Parathyroid adenoma (tissue), 2 donors: ENCODE data around the gene VPS35L.
A peak's percentile ranks its signal among the peaks of the same experiment; 100 is the strongest.

Source experiments
- H2AFZ ChIP-seq: fragments of 300-600 bp; sonication (generic); one replicate; pipeline ENCODE4 v1.7.0; 2017; ENCODE audit warnings: antibody characterized with exemption, mild to moderate bottlenecking
- H3K27ac ChIP-seq: fragments of 300-600 bp; sonication (generic); one replicate; pipeline ENCODE4 v1.7.0; 2017
- H3K27me3 ChIP-seq: fragments of 300-600 bp; sonication (generic); one replicate; pipeline ENCODE4 v1.7.0; 2017; ENCODE audit warnings: low read length; ENCODE audit not compliant: control insufficient read depth, insufficient read depth
- H3K36me3 ChIP-seq: fragments of 300-600 bp; sonication (generic); one replicate; pipeline ENCODE4 v1.7.0; 2017; ENCODE audit warnings: low read length; ENCODE audit not compliant: control insufficient read depth, insufficient read depth
- H3K4me1 ChIP-seq: fragments of 300-600 bp; sonication (generic); one replicate; pipeline ENCODE4 v1.7.0; 2017; ENCODE audit warnings: control low read depth
- H3K4me2 ChIP-seq: fragments of 300-600 bp; sonication (generic); one replicate; pipeline ENCODE4 v1.7.0; 2017; ENCODE audit warnings: low read length
- H3K4me3 ChIP-seq: fragments of 300-600 bp; sonication (generic); one replicate; pipeline ENCODE4 v1.7.0; 2017; ENCODE audit warnings: low read depth, low read length
- H3K79me2 ChIP-seq: fragments of 300-600 bp; sonication (generic); one replicate; pipeline ENCODE4 v1.7.0; 2017; ENCODE audit warnings: control low read depth
- H3K9ac ChIP-seq: fragments of 300-600 bp; sonication (generic); one replicate; pipeline ENCODE4 v1.7.0; 2017; ENCODE audit warnings: mild to moderate bottlenecking
- H3K9me3 ChIP-seq: fragments of 300-600 bp; sonication (generic); one replicate; pipeline ENCODE4 v1.7.0; 2017; ENCODE audit warnings: low read length; ENCODE audit not compliant: control insufficient read depth
- CTCF ChIP-seq: fragments of 300-600 bp; sonication (generic); IDR thresholded peaks from one replicate; pipeline ENCODE4 v1.7.0; 2017; ENCODE audit warnings: antibody characterized with exemption, mild to moderate bottlenecking
- donor health status: primary hyperparathyroidism.

The VPS35L gene

GRCh38 chr16:19688396-19689024 is 133.0 kb downstream of the VPS35L start:
- Histone ChIP-seq H3K27me3 (no peaks in the 10 kb centered on the region), H3K79me2 (peaks cover 4% of the 10 kb centered on the region), H2AFZ (no peak overlapping the region), H3K4me2 (no peak overlapping the region), H3K4me1 (peaks cover 37% of the 10 kb centered on the region), H3K36me3 (no peaks in the 10 kb centered on the region), H3K9me3 (no peaks in the 10 kb centered on the region), H3K9ac (no peak overlapping the region), H3K27ac (peak overlapping the region; percentile 15), H3K4me3 (no peak overlapping the region)
- TF ChIP-seq CTCF: no peak

- H3K9ac ChIP-seq: no peak overlapping the region
- H2AFZ ChIP-seq: no peak overlapping the region
- H3K4me2 ChIP-seq: no peak overlapping the region
- peaks cover 4% of the 10 kb centered on the region for H3K79me2 ChIP-seq
- H3K36me3 ChIP-seq: no peaks in the 10 kb centered on the region
- no peak overlapping the region for H3K4me3 ChIP-seq
- no peak for TF ChIP-seq CTCF
- peaks cover 37% of the 10 kb centered on the region for H3K4me1 ChIP-seq
- H3K9me3 ChIP-seq: no peaks in the 10 kb centered on the region
- no peaks in the 10 kb centered on the region for H3K27me3 ChIP-seq
- no peak overlapping the region for H3K27ac ChIP-seq
These were observed 133.8 kb downstream of the VPS35L start for GRCh38 chr16:19689342-19689741.

- H3K9me3 ChIP-seq: no peaks in the 10 kb centered on the region
- no peak overlapping the region for H2AFZ ChIP-seq
- H3K27me3 ChIP-seq: no peaks in the 10 kb centered on the region
- peaks cover 4% of the 10 kb centered on the region for H3K79me2 ChIP-seq
- H3K9ac ChIP-seq: no peak overlapping the region
- H3K4me3 ChIP-seq: no peak overlapping the region
- H3K4me1 ChIP-seq: peaks cover 37% of the 10 kb centered on the region
- no peak for TF ChIP-seq CTCF
- H3K4me2 ChIP-seq: no peak overlapping the region
- H3K36me3 ChIP-seq: no peaks in the 10 kb centered on the region
- no peak overlapping the region for H3K27ac ChIP-seq
These were observed 134.7 kb downstream of the VPS35L start for GRCh38 chr16:19690196-19690595.

- H3K36me3 ChIP-seq: no peaks in the 10 kb centered on the region
- peak overlapping the region; percentile 30 for H3K27ac ChIP-seq
- peaks cover 4% of the 10 kb centered on the region for H3K79me2 ChIP-seq
- no peaks in the 10 kb centered on the region for H3K9me3 ChIP-seq
- H3K27me3 ChIP-seq: no peaks in the 10 kb centered on the region
- no peak overlapping the region for H3K4me2 ChIP-seq
- H2AFZ ChIP-seq: peak overlapping the region; percentile 59
- TF ChIP-seq CTCF: no peak
- no peak overlapping the region for H3K4me3 ChIP-seq
- H3K9ac ChIP-seq: no peak overlapping the region
- H3K4me1 ChIP-seq: peaks cover 41% of the 10 kb centered on the region
These were observed 135.7 kb downstream of the VPS35L start for GRCh38 chr16:19691161-19691711.

- H3K4me3 ChIP-seq: no peak overlapping the region
- no peaks in the 10 kb centered on the region for H3K27me3 ChIP-seq
- no peak for TF ChIP-seq CTCF
- H2AFZ ChIP-seq: no peak overlapping the region
- peaks cover 4% of the 10 kb centered on the region for H3K79me2 ChIP-seq
- H3K9me3 ChIP-seq: no peaks in the 10 kb centered on the region
- H3K4me1 ChIP-seq: peaks cover 53% of the 10 kb centered on the region
- no peak overlapping the region for H3K4me2 ChIP-seq
- no peaks in the 10 kb centered on the region for H3K36me3 ChIP-seq
- H3K9ac ChIP-seq: no peak overlapping the region
- H3K27ac ChIP-seq: no peak overlapping the region
These were observed 139.5 kb downstream of the VPS35L start for GRCh38 chr16:19694989-19695388.
